Upper lobe of right lung (tissue), 1 donor: Measurements from ENCODE around the gene PLCB1. TPM values are rescaled to one million over a fixed set of nuclear protein-coding genes. Genes with fewer than 3 reads are reported as not detected.

Source experiments
- ATAC-seq: fragments of 200-7000 bp; cut with Tn5 transposase; one replicate; pipeline ENCODE4 v1.9.1; 2020; ENCODE audit warnings: mild to moderate bottlenecking, moderate library complexity
- DNase-seq: peaks from one replicate; pipeline ENCODE4 v3.0.0-alpha.2; 2020
- H3K27ac ChIP-seq: fragments of 200-600 bp; one replicate; pipeline ENCODE4 v1.8.0; 2022
- H3K27me3 ChIP-seq: fragments of 200-600 bp; one replicate; pipeline ENCODE4 v1.8.0; 2022; ENCODE audit warnings: mild to moderate bottlenecking
- H3K36me3 ChIP-seq: fragments of 200-600 bp; one replicate; pipeline ENCODE4 v1.8.0; 2022
- H3K4me1 ChIP-seq: fragments of 200-600 bp; one replicate; pipeline ENCODE4 v1.8.0; 2022
- H3K4me3 ChIP-seq: fragments of 200-600 bp; one replicate; pipeline ENCODE4 v1.8.0; 2022; ENCODE audit warnings: mild to moderate bottlenecking
- H3K9me3 ChIP-seq: fragments of 200-600 bp; one replicate; pipeline ENCODE4 v1.8.0; 2022
- CTCF ChIP-seq: fragments of 200-600 bp; IDR thresholded peaks from one replicate; pipeline ENCODE4 v1.8.0; 2022; ENCODE audit warnings: antibody characterized with exemption
- intact Hi-C: fragments of 100-400 bp; cut with DNase I; formaldehyde crosslinking; loops from one replicate; pipeline ENCODE4 v1.11.0; 2022
- total RNA-seq: library from RNA; stranded (reverse); fragmentation: NEBNext Ultra II Directional; extraction: Animal tissue kit (Norgen Biotek cat#: 25700); gene quantifications from one replicate; pipeline ENCODE4 v1.2.1, GENCODE V29; 2021
- donor health status: DM: no; HTN: yes; CAD: no; lungs with severe emphysema.

PLCB1 gene
- total RNA-seq, 1 donor from 2014 or later, result 12.4 TPM

- peaks cover 18% of the 10 kb centered on the region for H3K4me1 ChIP-seq
- no peak overlapping the region for H3K4me3 ChIP-seq
- no peak for ATAC-seq
- no peaks in the 10 kb centered on the region for H3K36me3 ChIP-seq
- no peaks in the 10 kb centered on the region for H3K27me3 ChIP-seq
- TF ChIP-seq CTCF, result no peak
- intact Hi-C loops, result no loop called here
- DNase-seq, result no peak
- no peaks in the 10 kb centered on the region for H3K9me3 ChIP-seq
- no peak overlapping the region for H3K27ac ChIP-seq
Measured at GRCh38 chr20:8151372-8151771, 19.3 kb downstream of the PLCB1 start.

- Histone ChIP-seq H3K36me3 (no peaks in the 10 kb centered on the region), H3K4me3 (no peak overlapping the region), H3K4me1 (peaks cover 25% of the 10 kb centered on the region), H3K27me3 (no peaks in the 10 kb centered on the region), H3K27ac (no peak overlapping the region), H3K9me3 (no peaks in the 10 kb centered on the region)
- intact Hi-C loops, result no loop called here
- DNase-seq (no peak), ATAC-seq (no peak)
- no peak for TF ChIP-seq CTCF
Measured at GRCh38 chr20:8152183-8152582, 20.1 kb downstream of the PLCB1 start.

- H3K36me3 ChIP-seq, result no peaks in the 10 kb centered on the region
- no peak overlapping the region for H3K4me3 ChIP-seq
- H3K9me3 ChIP-seq, result no peaks in the 10 kb centered on the region
- intact Hi-C loops, result no loop called here
- no peak overlapping the region for H3K27ac ChIP-seq
- H3K27me3 ChIP-seq, result no peaks in the 10 kb centered on the region
- no peak for DNase-seq
- TF ChIP-seq CTCF, result no peak
- ATAC-seq, result no peak
- H3K4me1 ChIP-seq, result peaks cover 27% of the 10 kb centered on the region
Measured at GRCh38 chr20:8152847-8153246, 20.8 kb downstream of the PLCB1 start.

GRCh38 chr20:8153281-8153908, 21.3 kb downstream of the PLCB1 start:
- no peak overlapping the region for H3K27ac ChIP-seq
- no peaks in the 10 kb centered on the region for H3K9me3 ChIP-seq
- intact Hi-C loops, result no loop called here
- H3K4me3 ChIP-seq, result no peak overlapping the region
- DNase-seq, result no peak
- no peak for TF ChIP-seq CTCF
- H3K36me3 ChIP-seq, result no peaks in the 10 kb centered on the region
- no peak for ATAC-seq
- no peaks in the 10 kb centered on the region for H3K27me3 ChIP-seq
- peaks cover 27% of the 10 kb centered on the region for H3K4me1 ChIP-seq

- intact Hi-C loops, result no loop called here
- ATAC-seq (no peak), DNase-seq (no peak)
Measured at GRCh38 chr20:8154638-8155037, 22.6 kb downstream of the PLCB1 start.

More at GRCh38 chr20:8154638-8155037, 22.6 kb downstream of the PLCB1 start:
- no peak for TF ChIP-seq CTCF
- Histone ChIP-seq H3K4me1 (peaks cover 27% of the 10 kb centered on the region), H3K27me3 (no peaks in the 10 kb centered on the region), H3K9me3 (no peaks in the 10 kb centered on the region), H3K27ac (no peak overlapping the region), H3K4me3 (no peak overlapping the region), H3K36me3 (no peaks in the 10 kb centered on the region)
